ENCODE measurements around the gene CPLANE2. TPM values are rescaled to one million over a fixed set of nuclear protein-coding genes. Genes with fewer than 3 reads are reported as not detected.

The CPLANE2 gene
- total RNA-seq, 1 donor, result 1.8 TPM

- Histone ChIP-seq H3K9me3 (ENCODE audit: low read depth, low read length) (no peaks in the 10 kb centered on the region), H3K27me3 (ENCODE audit: insufficient read depth, low read length) (no peaks in the 10 kb centered on the region), H3K4me1 (ENCODE audit: insufficient read depth, low read length) (peaks cover 11% of the 10 kb centered on the region), H3K4me3 (ENCODE audit: low read length) (no peak overlapping the region)
Observed at GRCh38 chr1:16243936-16244649, 7.1 kb upstream of the CPLANE2 start.

DNA sequence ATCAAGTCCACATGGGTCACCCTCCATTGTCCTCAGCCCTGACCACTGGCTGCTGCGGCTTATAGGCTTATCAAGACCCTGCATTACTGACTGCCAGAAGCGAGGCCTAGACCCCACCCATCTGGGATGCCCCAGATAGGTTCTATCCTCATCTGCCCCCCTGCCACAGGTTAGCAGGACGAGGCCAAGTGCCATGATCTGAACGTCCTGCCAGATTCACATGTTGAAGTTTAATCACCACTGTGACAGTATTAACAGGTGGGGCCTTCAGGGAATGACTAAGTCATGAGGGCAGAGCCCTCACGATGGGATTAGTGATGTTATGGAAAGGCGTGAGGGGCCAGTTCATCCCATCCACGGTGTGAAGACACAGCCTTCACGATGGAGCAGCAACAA is 6.2 kb upstream of the CPLANE2 start:
- Histone ChIP-seq H3K4me1 (ENCODE audit: insufficient read depth, low read length) (peaks cover 5% of the 10 kb centered on the region), H3K27me3 (ENCODE audit: insufficient read depth, low read length) (no peaks in the 10 kb centered on the region), H3K9me3 (ENCODE audit: low read depth, low read length) (no peaks in the 10 kb centered on the region), H3K4me3 (ENCODE audit: low read length) (no peak overlapping the region)

DNA sequence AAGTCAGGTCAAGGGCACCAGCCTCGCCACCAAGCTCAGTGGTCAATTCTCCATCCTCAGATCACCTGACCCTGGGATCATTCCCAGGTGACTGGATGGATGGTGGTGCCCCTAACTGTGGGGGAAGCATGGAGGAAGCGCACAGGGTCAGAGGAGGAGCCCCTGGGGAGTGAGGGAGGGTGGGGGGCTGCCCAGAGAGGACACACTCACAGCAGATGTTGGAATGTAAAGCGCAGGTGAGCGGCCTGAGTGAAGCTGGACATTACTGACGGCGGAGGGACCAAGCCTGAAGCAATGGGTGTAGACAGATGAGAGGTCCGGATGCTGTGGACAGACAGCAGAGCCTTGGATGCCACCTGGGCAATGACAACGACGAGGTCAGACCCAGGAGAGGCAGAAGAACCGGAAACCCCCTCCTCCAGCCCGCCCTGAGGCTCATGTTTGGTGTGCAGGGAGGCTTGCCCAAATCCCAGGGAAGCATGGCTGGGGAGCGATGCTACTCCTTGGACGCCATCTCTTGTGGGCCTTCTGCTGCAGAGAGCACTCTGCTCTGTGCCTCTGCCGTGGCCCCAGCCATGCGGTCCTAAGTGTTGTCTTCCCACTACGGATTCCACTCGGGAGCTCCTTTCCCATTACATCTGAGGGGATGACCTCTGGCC is 5.7 kb upstream of the CPLANE2 start:
- no peaks in the 10 kb centered on the region for H3K9me3 ChIP-seq (ENCODE audit: low read depth, low read length)
- peaks cover 9% of the 10 kb centered on the region for H3K4me1 ChIP-seq (ENCODE audit: insufficient read depth, low read length)
- no peak overlapping the region for H3K4me3 ChIP-seq (ENCODE audit: low read length)
- no peaks in the 10 kb centered on the region for H3K27me3 ChIP-seq (ENCODE audit: insufficient read depth, low read length)

GRCh38 chr1:16241221-16241708 is 4.3 kb upstream of the CPLANE2 start:
- Histone ChIP-seq H3K9me3 (ENCODE audit: low read depth, low read length) (no peaks in the 10 kb centered on the region), H3K4me3 (ENCODE audit: low read length) (no peak overlapping the region), H3K4me1 (ENCODE audit: insufficient read depth, low read length) (peaks cover 21% of the 10 kb centered on the region), H3K27me3 (ENCODE audit: insufficient read depth, low read length) (no peaks in the 10 kb centered on the region)

- H3K9me3 ChIP-seq (ENCODE audit: low read depth, low read length), result no peaks in the 10 kb centered on the region
- no peaks in the 10 kb centered on the region for H3K27me3 ChIP-seq (ENCODE audit: insufficient read depth, low read length)
- peaks cover 26% of the 10 kb centered on the region for H3K4me1 ChIP-seq (ENCODE audit: insufficient read depth, low read length)
- H3K4me3 ChIP-seq (ENCODE audit: low read length), result no peak overlapping the region
Observed at GRCh38 chr1:16239972-16240491, 3.0 kb upstream of the CPLANE2 start.

GRCh38 chr1:16237343-16237830 is 404 bp upstream of the CPLANE2 start:
- Histone ChIP-seq H3K27me3 (ENCODE audit: insufficient read depth, low read length) (no peaks in the 10 kb centered on the region), H3K4me3 (ENCODE audit: low read length) (peak overlapping the region; percentile 60)

GRCh38 chr1:16235944-16236510 is 956 bp downstream of the CPLANE2 start:
- Histone ChIP-seq H3K9me3 (ENCODE audit: low read depth, low read length) (no peaks in the 10 kb centered on the region), H3K4me3 (ENCODE audit: low read length) (peak overlapping the region; percentile 60), H3K27me3 (ENCODE audit: insufficient read depth, low read length) (no peaks in the 10 kb centered on the region), H3K4me1 (ENCODE audit: insufficient read depth, low read length) (peaks cover 20% of the 10 kb centered on the region)

More at GRCh38 chr1:16237343-16237830, 404 bp upstream of the CPLANE2 start:
- Histone ChIP-seq H3K4me1 (ENCODE audit: insufficient read depth, low read length) (peaks cover 20% of the 10 kb centered on the region), H3K9me3 (ENCODE audit: low read depth, low read length) (no peaks in the 10 kb centered on the region)

DNA sequence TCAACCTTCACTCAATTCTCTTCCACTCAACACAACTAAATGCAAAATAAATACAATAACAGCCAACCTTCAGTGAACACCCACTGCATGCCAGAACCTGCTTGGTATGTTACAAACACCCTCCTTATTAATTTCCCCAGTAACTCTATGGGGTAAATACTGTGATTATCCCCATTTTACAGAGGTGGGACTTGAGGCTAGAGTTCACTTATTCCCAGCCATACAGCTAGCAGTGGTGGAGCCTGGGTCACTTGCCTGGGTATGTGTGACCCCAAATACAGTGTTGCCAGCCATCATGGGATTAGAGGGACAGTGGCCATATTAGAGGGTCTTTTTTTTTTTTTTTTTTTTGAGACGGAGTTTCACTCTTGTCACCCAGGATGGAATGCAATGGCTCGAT is 1.6 kb downstream of the CPLANE2 start:
- Histone ChIP-seq H3K9me3 (ENCODE audit: low read depth, low read length) (no peaks in the 10 kb centered on the region), H3K4me3 (ENCODE audit: low read length) (no peak overlapping the region), H3K27me3 (ENCODE audit: insufficient read depth, low read length) (no peaks in the 10 kb centered on the region), H3K4me1 (ENCODE audit: insufficient read depth, low read length) (peaks cover 20% of the 10 kb centered on the region)

DNA sequence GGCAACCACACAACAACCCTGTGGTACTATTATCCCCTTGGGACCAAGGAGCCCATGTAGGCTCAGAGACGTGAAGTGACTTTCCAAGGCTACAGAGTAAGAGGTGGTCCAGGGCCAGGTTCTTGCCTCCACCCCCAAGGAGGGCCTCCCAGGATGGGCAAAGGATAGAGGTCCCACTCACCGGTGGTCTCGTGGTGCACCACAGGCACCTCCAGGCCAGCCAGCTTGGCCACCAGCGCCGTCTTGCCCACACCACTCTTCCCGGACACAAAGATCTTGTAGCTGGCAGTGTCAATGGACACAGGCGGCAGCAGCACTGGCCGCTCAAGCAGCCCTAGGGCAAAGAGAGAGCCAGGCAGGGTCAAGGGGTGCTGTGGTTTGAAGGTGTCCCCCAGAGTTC is 3.6 kb downstream of the CPLANE2 start:
- Histone ChIP-seq H3K9me3 (ENCODE audit: low read depth, low read length) (no peaks in the 10 kb centered on the region), H3K4me3 (ENCODE audit: low read length) (no peak overlapping the region), H3K4me1 (ENCODE audit: insufficient read depth, low read length) (peaks cover 20% of the 10 kb centered on the region), H3K27me3 (ENCODE audit: insufficient read depth, low read length) (peaks cover 4% of the 10 kb centered on the region)

- Histone ChIP-seq H3K9me3 (ENCODE audit: low read depth, low read length) (no peaks in the 10 kb centered on the region), H3K4me1 (ENCODE audit: insufficient read depth, low read length) (peaks cover 22% of the 10 kb centered on the region), H3K4me3 (ENCODE audit: low read length) (no peak overlapping the region), H3K27me3 (ENCODE audit: insufficient read depth, low read length) (peaks cover 14% of the 10 kb centered on the region)
Observed at GRCh38 chr1:16232316-16232710, 4.7 kb downstream of the CPLANE2 start.

- Histone ChIP-seq H3K4me3 (ENCODE audit: low read length) (no peak overlapping the region), H3K9me3 (ENCODE audit: low read depth, low read length) (no peaks in the 10 kb centered on the region), H3K27me3 (ENCODE audit: insufficient read depth, low read length) (peaks cover 21% of the 10 kb centered on the region), H3K4me1 (ENCODE audit: insufficient read depth, low read length) (peaks cover 22% of the 10 kb centered on the region)
Observed at GRCh38 chr1:16231331-16232315, 5.4 kb downstream of the CPLANE2 start.

GRCh38 chr1:16230744-16231143 is 6.2 kb downstream of the CPLANE2 start:
- Histone ChIP-seq H3K4me1 (ENCODE audit: insufficient read depth, low read length) (peaks cover 14% of the 10 kb centered on the region), H3K9me3 (ENCODE audit: low read depth, low read length) (no peaks in the 10 kb centered on the region), H3K4me3 (ENCODE audit: low read length) (no peak overlapping the region), H3K27me3 (ENCODE audit: insufficient read depth, low read length) (peaks cover 29% of the 10 kb centered on the region)

GRCh38 chr1:16229976-16230740 is 6.8 kb downstream of the CPLANE2 start:
- Histone ChIP-seq H3K27me3 (ENCODE audit: insufficient read depth, low read length) (peaks cover 30% of the 10 kb centered on the region), H3K4me3 (ENCODE audit: low read length) (no peak overlapping the region), H3K9me3 (ENCODE audit: low read depth, low read length) (no peaks in the 10 kb centered on the region), H3K4me1 (ENCODE audit: insufficient read depth, low read length) (peaks cover 14% of the 10 kb centered on the region)
